HepG2 (cell line): ENCODE results near the gene AKAP9. TPM values are rescaled to one million over a fixed set of nuclear protein-coding genes. Genes with fewer than 3 reads are reported as not detected.
"Not testable (repeated sequence)": the region's sequence is repeated elsewhere in the genome, so short reads cannot be mapped to it uniquely, and the experiment has no call there.

Source experiments
- ATAC-seq: fragments of 200-7000 bp; cut with Tn5 transposase; 3 replicates; pipeline ENCODE4 v1.9.1; 2020; ENCODE audit warnings: mild to moderate bottlenecking, moderate library complexity
- BruUV-seq: library from RNA; stranded (reverse); fragments of 400-500 nt; replicated peaks from 2 replicates; lab custom pipeline; 2021; lab: Mats Ljungman, UMichigan
- CTCF ChIA-PET: fragments of 300-600 bp; formaldehyde crosslinking; extraction: SDS; loops from one replicate; lab custom pipeline; 2021; ENCODE audit warnings: low total read pairs, inconsistent platforms, low intra/inter-chr PET ratio; lab: Yijun Ruan, JAX
- POLR2A ChIA-PET: fragments of 350-600 bp; sonication (Branson Sonifier 250); formaldehyde crosslinking; loops from one replicate; lab custom pipeline; 2020; ENCODE audit warnings: antibody characterized with exemption, inconsistent platforms; lab: Yijun Ruan, JAX
- DNase-seq: peaks from one replicate; pipeline ENCODE4 v3.0.0-alpha.2; 2015; ENCODE audit warnings: low spot score
- FAIRE-seq: peaks from 3 replicates; lab custom pipeline; 2011; peaks lifted over from hg19 to GRCh38; lab: Jason Lieb, UNC
- H2AFZ ChIP-seq: one replicate; pipeline ENCODE4 v1.6.1; 2011; ENCODE audit warnings: low read length, inconsistent platforms
- H3K27ac ChIP-seq: fragments of 300-600 bp; 3 replicates; pipeline ENCODE4 v1.8.0; 2011; ENCODE audit warnings: mixed run types, mild to moderate bottlenecking, mixed read lengths, low read length, inconsistent platforms; ENCODE audit not compliant: insufficient read depth; ENCODE audit errors: extremely low read length
- H3K27me3 ChIP-seq, 2 experiments: fragments of 200-600 bp in 1 of 2; 2 replicates in 1 of 2; 3 replicates in 1 of 2; pipeline versions ENCODE4 v1.6.0 to v1.8.0; 2011; ENCODE audit warnings: low read length in 2 of 2, mild to moderate bottlenecking in 2 of 2, moderate library complexity in 2 of 2, inconsistent platforms in 1 of 2; ENCODE audit not compliant: insufficient read depth in 2 of 2, control insufficient read depth in 1 of 2
- H3K36me3 ChIP-seq, 2 experiments: fragments of 200-600 bp in 1 of 2; replicated peaks in 1 of 2; 2 replicates in 1 of 2; 3 replicates in 1 of 2; pipeline versions ENCODE4 v1.5.1 to v1.8.0; 2011; ENCODE audit warnings: low read length in 2 of 2, inconsistent platforms in 1 of 2; ENCODE audit not compliant: insufficient read depth in 2 of 2, control insufficient read depth in 1 of 2
- H3K4me1 ChIP-seq: 2 replicates; pipeline ENCODE4 v1.5.1; 2012; ENCODE audit warnings: low read length, inconsistent platforms; ENCODE audit not compliant: insufficient read depth
- H3K4me2 ChIP-seq: 2 replicates; pipeline ENCODE4 v1.6.0; 2011; ENCODE audit warnings: low read depth, low read length, inconsistent platforms
- H3K4me3 ChIP-seq, 3 experiments: fragments of 200-600 bp in 1 of 3; sonication (generic), shearing (Covaris generic) in 1 of 3; replicated peaks in 1 of 3; 2 replicates each; pipeline ENCODE4 v1.5.1; 2011 to 2016; ENCODE audit warnings: low read length in 3 of 3, inconsistent platforms in 2 of 3, low read depth in 2 of 3, mild to moderate bottlenecking in 2 of 3, control low read depth in 1 of 3, mixed read lengths in 1 of 3; ENCODE audit not compliant: insufficient read depth in 1 of 3
- H3K79me2 ChIP-seq: one replicate; pipeline ENCODE4 v1.6.1; 2011; ENCODE audit warnings: low read length, inconsistent platforms; ENCODE audit not compliant: insufficient read depth
- H3K9ac ChIP-seq: 2 replicates; pipeline ENCODE4 v1.6.0; 2011; ENCODE audit warnings: mild to moderate bottlenecking, low read depth, low read length, inconsistent platforms; ENCODE audit not compliant: insufficient read depth
- H3K9me3 ChIP-seq: 2 replicates; pipeline ENCODE4 v1.5.1; 2012; ENCODE audit warnings: mild to moderate bottlenecking, low read length
- H4K20me1 ChIP-seq: 2 replicates; pipeline ENCODE4 v1.6.0; 2011; ENCODE audit warnings: inconsistent platforms, mild to moderate bottlenecking, low read length, moderate library complexity; ENCODE audit not compliant: insufficient read depth
- GABPA ChIP-seq, 2 experiments: IDR thresholded peaks; 2 replicates each; pipeline ENCODE4 v1.6.1; 2011 to 2016; ENCODE audit warnings: low read depth in 2 of 2, low read length in 1 of 2, missing biosample characterization in 1 of 2, missing genetic modification characterization in 1 of 2
- MBNL3 ChIP-seq: fragments of 250-450 bp; sonication (Bioruptor Pico); conservative IDR thresholded peaks from 2 replicates; pipeline ENCODE4 v1.8.0; 2022; ENCODE audit warnings: mild to moderate bottlenecking, inconsistent platforms
- NFYB ChIP-seq: sonication (generic); formaldehyde crosslinking; IDR thresholded peaks from 2 replicates; pipeline ENCODE4 v1.4.0; 2020; ENCODE audit warnings: missing genetic modification reagents
- ZNF326 ChIP-seq: sonication (generic); formaldehyde crosslinking; IDR thresholded peaks from 2 replicates; pipeline ENCODE4 v1.4.0; 2020; ENCODE audit warnings: missing genetic modification reagents, borderline replicate concordance
- ZNF414 ChIP-seq: sonication (generic); formaldehyde crosslinking; IDR thresholded peaks from 2 replicates; pipeline ENCODE4 v1.5.0; 2020; ENCODE audit warnings: missing genetic modification reagents
- WGBS: methylation state at CpG from one replicate; pipeline ENCODE4 v1.1.6; 2017; ENCODE audit warnings: low lambda C conversion rate; 5-methylcytosine and 5-hydroxymethylcytosine counted together
- in situ Hi-C: cut with HindIII; loops from 2 replicates; pipeline ENCODE4 v1.10.0; 2017; ENCODE audit warnings: low pct_unique_long_range_greater_than_20kb; ENCODE audit not compliant: extremely low pct_ligation_motif_present
- intact Hi-C: fragments of 100-400 bp; cut with micrococcal nuclease; formaldehyde crosslinking; loops from one replicate; pipeline ENCODE4 v1.10.0; 2022; ENCODE audit not compliant: unreplicated experiment
- polyA plus RNA-seq, 8 experiments: library from polyadenylated mRNA; depleted of rRNA in 3 of 8; stranded (reverse) in 7 of 8; unstranded in 1 of 8; fragments of >200 nt; fragmentation: Illumina TruSeq in 4 of 8; extraction: Trizol in 4 of 8; gene quantifications; 2 replicates each; pipeline versions ENCODE4 v1.2.1 to v1.2.3, GENCODE V29; 2011 to 2016; ENCODE audit warnings: low read depth in 4 of 8, missing spikeins in 1 of 8, mixed read lengths in 1 of 8; ENCODE audit not compliant: insufficient read depth in 1 of 8
- total RNA-seq, 5 experiments: library from RNA; depleted of rRNA; stranded (reverse); fragments of >200 nt; fragmentation: Illumina TruSeq; extraction: Trizol; gene quantifications; 2 replicates each; pipeline ENCODE4 v1.2.3, GENCODE V29; 2016; ENCODE audit warnings: low read depth in 1 of 5

AKAP9 gene
- total and polyA plus RNA-seq, 2 of the 13 experiments (the other 11 are each of a cell fraction or from before 2014, with no cell fraction given): 27.6 to 33.1 TPM

GRCh38 chr7:92141161-92141560, 200.5 kb downstream of the AKAP9 start:
- ChIA-PET POLR2A (no interaction called here), CTCF (no interaction called here)
- Histone ChIP-seq H3K4me1 (peaks cover 10% of the 10 kb centered on the region), H3K9me3 (no peaks in the 10 kb centered on the region), H3K4me2 (no peak overlapping the region), H3K4me3 (no peak overlapping the region), H3K9ac (no peak overlapping the region), H3K27me3 (no peaks in the 10 kb centered on the region), H4K20me1 (no peaks in the 10 kb centered on the region), H3K79me2 (no peaks in the 10 kb centered on the region), H3K36me3 (no peaks in the 10 kb centered on the region), H2AFZ (no peak overlapping the region), H3K27ac (no peak overlapping the region)
- no TSS peak for BruUV-seq
- no peak for FAIRE-seq
- in situ Hi-C loops (no loop called here), intact Hi-C loops (no loop called here)
- no peak for DNase-seq
- no peak for TF ChIP-seq GABPA (IDR thresholded peaks at IDR 0.05; ENCODE audit: low read depth, low read length)
- TF ChIP-seq GABPA (CRISPR knock-in tag; IDR thresholded peaks at IDR 0.05; ENCODE audit: low read depth): no peak
- no peak for TF ChIP-seq ZNF326 (CRISPR knock-in tag)
- TF ChIP-seq MBNL3: no peak
- no peak for TF ChIP-seq ZNF414
- no peak for ATAC-seq
- 75% methylated on average over 7 of the region's 7 CpGs for WGBS

DNA sequence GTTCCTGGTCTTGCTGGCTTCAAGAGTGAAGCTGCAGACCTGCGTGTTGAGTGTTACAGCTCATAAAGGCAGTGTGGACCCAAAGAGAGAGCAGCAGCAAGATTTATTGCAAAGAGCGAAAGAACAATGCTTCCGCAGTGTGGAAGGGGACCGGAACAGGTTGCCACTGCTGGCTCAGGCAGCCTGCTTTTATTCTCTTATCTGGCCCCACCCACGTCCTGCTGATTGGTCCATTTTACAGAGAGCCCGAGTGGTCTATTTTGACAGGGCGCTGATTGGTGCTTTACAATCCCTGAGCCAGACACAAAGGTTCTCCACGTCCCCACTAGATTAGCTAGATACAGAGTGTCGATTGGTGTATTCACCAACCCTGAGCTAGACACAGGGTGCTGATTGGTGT, 202.1 kb downstream of the AKAP9 start:
- BruUV-seq: not testable (repeated sequence)
- TF ChIP-seq NFYB (CRISPR knock-in tag): peak; percentile 54
- TF ChIP-seq, all 625 proteins: peak for 1; not testable (repeated sequence) for 624
- H3K9ac ChIP-seq, in situ Hi-C loops, FAIRE-seq, ATAC-seq, CTCF ChIA-PET, H2AFZ ChIP-seq, H3K36me3 ChIP-seq, DNase-seq, H3K4me1 ChIP-seq, POLR2A ChIA-PET, H3K79me2 ChIP-seq, H3K4me3 ChIP-seq, H4K20me1 ChIP-seq, H3K27ac ChIP-seq, H3K9me3 ChIP-seq, H3K27me3 ChIP-seq, intact Hi-C loops: not testable (repeated sequence)
- WGBS: 79% methylated on average over 9 of the region's 9 CpGs
- H3K4me2 ChIP-seq: 0 out of 2 replicates have a peak overlapping the region, but pooled peaks have one; percentile 3

DNA sequence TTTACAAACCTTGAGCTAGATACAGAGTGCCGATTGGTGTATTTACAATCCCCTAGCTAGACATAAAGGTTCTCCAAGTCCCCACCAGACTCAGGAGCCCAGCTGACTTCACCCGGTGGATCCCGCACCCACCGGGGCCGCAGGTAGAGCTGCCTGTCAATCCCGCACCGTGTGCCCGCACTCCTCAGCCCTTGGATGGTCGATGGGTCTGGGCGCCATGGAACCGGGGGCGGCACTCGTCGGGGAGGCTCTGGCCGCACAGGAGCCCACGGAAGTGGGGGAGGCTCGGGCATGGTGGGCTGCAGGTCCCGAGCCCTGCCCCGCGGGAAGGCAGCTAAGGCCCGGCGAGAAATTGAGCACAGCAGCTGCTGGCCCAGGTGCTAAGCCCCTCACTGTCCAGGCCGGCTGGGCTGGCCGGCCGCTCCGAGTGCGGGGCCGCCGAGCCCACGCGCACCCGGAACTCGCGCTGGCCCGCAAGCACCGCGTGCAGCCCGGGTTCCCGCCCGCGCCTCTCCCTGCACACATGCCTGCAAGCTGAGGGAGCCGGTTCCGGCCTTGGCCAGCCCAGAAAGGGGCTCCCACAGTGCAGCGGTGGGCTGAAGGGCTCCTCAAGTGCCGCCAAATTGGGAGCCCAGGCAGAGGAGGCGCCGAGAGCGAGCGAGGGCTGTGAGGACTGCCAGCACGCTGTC, 202.7 kb downstream of the AKAP9 start:
- CTCF ChIA-PET, DNase-seq, H3K9ac ChIP-seq, FAIRE-seq, H3K4me3 ChIP-seq, ATAC-seq, H3K36me3 ChIP-seq, POLR2A ChIA-PET, intact Hi-C loops, H3K79me2 ChIP-seq, BruUV-seq, H3K4me1 ChIP-seq, H3K9me3 ChIP-seq, H3K4me2 ChIP-seq, H2AFZ ChIP-seq, H3K27me3 ChIP-seq, H3K27ac ChIP-seq, H4K20me1 ChIP-seq, in situ Hi-C loops: not testable (repeated sequence)
- 88% methylated on average over 15 of the region's 50 CpGs for WGBS
